NCI-H146 (cell line): Measurements from ENCODE around the gene ECI1.
"Not testable (repeated sequence)": the region's sequence is repeated elsewhere in the genome, so short reads cannot be mapped to it uniquely, and the experiment has no call there.

Source experiments
- DNase-seq: peaks from one replicate; lab custom pipeline; 2025; lab: John Stamatoyannopoulos, UW

ECI1 gene

DNA sequence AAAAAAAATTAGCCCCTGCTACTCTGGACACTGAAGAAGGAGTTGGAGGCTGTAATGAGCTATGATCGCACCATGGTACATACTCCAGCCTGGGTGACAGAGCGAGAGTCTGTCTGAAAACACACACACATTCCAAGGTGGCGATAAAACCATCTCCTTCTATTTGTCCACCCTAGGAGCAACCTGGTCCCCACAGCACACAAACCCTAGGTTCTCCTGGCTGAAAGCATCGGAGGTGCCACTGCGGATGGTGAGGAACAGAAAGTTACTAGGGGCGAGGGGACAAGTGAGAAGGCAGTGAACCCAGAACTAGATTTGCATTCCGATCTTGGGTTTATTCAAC is 1.4 kb upstream of the ECI1 start:
- DNase-seq: no peak

DNA sequence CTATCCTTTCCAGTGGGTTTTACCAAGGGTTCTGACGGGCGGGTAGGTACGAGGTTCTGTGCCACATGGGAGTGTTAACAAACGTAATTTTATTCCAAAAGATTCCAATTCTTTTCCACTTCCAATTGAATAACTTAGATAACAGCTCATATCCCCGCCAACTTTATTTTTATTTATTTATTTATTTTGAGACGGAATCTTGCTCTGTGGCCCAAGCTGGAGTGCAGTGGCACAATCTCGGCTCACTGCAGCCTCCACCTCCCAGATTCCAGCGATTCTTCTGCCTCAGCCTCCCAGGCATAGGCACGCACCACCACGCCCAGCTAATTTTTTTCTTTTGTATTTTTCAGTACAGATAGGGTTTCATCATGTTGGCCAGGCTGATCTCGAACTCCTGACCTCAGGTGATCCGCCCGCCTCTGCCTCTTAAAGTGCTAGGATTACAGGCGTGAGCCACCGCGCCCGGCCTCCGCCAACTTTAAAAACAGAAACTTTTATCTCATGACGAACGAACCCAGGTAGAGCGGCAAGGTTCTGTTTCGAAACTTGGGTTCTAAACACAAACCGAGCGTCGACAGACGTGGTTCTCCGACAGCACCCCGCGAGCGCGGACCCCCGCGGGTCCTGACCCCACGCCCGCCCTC is 613 bp downstream of the ECI1 start:
- DNase-seq: no peak

GRCh38 chr16:2246301-2246885 is 5.0 kb downstream of the ECI1 start:
- DNase-seq: no peak

GRCh38 chr16:2244926-2245795 is 6.2 kb downstream of the ECI1 start:
- no peak for DNase-seq

DNA sequence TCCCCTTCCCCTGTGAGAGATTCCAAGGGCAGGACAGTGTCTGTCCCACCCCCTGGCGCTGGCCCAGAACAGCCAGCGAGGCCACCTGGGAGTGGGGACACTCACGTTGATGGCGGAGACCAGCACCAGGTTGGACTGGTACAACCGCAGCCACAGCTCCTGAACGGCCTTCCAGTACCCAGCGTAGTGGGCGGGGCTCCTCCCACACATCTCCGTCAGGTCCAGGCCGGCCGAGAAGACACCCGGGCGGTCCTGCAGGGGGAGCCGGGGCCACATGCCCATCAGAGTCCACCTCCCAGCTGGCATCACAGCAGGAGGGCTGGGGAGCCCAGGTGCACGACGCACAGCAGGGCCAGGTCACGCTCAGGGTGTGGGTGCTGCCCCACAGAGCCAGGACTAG is 7.1 kb downstream of the ECI1 start:
- DNase-seq: peak; percentile 28

DNA sequence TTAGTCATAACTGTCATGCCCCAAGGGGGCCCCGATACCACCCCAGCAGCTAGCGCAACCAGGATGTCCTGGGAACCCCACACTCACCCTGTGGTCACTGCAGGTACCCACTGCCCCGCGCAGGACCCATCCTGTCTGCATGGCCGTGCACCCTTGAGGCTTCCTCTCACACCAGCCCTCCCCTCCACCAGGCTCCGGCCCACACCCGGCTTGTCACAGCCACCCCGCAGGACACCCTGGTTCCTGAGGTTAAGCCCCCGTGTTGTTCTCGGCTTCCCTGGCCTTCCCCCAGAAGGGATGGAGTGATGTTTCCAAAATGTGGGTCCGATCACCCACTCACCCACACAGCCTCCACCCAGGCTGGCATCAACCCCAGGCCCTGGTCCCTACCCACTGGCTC is 7.6 kb downstream of the ECI1 start:
- no peak for DNase-seq

GRCh38 chr16:2243031-2243528 is 8.3 kb downstream of the ECI1 start:
- no peak for DNase-seq

DNA sequence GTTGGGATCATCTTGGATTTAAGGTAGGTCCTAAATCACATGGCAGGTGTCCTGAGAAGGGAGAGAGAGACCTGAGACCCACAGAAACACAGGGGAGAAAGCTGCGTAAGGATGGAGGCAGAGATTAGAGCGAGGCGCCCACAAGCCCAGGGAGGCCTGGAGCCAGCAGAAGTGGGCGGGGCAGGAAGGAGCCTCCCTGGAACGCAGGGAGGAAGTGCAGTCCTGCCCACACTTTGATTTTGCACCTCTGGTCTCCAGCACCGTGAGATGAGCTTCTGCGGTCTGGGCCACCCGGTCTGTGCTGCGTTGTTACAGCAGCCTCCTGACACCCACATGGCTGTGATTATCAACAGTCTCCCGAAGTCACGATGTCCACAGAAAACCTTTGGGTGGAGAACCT is 8.8 kb downstream of the ECI1 start:
- DNase-seq: no peak

DNA sequence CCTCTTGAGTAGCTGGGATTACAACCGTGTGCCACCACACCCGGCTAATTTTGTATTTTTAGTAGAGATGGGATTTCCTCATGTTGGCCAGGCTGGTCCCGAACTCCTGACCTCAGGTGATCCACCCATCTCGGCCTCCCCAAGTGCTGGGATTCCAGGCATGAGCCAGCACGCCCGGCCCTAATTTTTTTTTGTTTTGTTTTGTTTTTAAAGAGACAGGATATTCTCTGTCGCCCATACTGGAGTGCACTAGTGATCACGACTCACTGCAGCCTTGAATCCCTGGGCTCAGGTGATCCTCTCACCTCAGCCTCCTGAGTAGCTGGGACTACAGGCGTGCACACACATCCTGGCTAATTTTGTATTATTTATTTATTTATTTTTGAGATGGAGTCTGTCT is 11.1 kb downstream of the ECI1 start:
- DNase-seq: not testable (repeated sequence)

DNA sequence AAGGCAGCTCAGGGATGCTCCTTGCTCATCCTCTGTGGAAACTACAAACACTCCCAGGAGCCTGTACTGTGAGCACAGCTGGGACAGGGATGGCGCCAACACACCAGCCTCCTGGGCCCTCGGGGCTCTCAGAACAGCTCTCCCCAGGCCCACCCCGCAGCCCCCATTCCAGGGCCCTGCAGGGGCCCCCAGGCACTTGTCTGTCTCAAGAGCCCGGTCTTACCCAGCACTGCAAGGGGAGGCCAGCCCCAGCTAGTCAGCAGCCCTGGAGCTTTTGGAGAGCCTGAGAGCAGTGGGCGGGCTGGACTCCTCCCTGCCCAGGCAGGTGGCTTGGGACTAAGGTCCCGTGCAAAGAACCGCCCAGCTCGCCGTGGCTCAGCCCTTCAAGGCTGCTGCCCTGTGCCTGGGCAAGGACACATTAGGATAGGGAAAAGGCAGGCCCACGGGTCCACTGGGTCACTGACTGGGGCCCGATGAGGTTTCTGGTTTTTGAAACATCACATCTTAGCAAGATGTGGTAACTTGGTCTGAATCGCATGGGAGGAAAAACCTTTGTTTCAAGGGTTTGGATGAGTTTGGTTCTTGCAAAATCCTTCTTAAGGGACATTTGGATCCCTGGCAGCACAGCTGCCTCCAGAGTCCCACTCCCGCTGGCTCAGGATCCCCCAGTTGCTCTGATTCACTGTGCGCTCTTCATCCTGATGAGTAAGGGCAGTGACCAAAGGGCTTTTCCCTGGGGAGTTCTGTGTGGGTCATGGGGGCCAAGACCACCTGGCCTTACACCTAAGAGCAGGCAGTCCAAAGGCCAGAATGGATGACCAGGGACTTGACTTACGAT is 12.3 kb downstream of the ECI1 start:
- DNase-seq: no peak

- DNase-seq: no peak
These were observed 13.1 kb downstream of the ECI1 start for GRCh38 chr16:2238150-2238837.

GRCh38 chr16:2237493-2238149 is 13.8 kb downstream of the ECI1 start:
- DNase-seq: no peak

DNA sequence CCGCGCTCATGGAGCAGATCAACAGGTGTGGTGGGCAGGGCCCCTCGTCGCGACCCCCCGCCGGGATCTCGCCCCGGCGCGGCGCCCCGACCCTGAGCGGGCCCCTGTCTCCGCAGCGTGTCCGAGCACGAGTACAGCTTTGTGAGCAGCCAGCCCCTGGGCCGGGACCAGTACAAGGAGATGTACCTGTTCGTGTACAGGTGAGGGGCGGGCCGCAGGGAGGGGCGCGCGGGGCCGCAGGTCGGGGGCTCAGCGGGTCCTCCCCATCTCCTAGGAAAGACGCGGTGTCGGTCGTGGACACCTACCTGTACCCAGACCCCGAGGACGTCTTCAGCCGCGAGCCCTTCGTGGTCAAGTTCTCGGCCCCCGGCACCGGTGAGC is 14.3 kb downstream of the ECI1 start:
- peak; percentile 38 for DNase-seq

DNA sequence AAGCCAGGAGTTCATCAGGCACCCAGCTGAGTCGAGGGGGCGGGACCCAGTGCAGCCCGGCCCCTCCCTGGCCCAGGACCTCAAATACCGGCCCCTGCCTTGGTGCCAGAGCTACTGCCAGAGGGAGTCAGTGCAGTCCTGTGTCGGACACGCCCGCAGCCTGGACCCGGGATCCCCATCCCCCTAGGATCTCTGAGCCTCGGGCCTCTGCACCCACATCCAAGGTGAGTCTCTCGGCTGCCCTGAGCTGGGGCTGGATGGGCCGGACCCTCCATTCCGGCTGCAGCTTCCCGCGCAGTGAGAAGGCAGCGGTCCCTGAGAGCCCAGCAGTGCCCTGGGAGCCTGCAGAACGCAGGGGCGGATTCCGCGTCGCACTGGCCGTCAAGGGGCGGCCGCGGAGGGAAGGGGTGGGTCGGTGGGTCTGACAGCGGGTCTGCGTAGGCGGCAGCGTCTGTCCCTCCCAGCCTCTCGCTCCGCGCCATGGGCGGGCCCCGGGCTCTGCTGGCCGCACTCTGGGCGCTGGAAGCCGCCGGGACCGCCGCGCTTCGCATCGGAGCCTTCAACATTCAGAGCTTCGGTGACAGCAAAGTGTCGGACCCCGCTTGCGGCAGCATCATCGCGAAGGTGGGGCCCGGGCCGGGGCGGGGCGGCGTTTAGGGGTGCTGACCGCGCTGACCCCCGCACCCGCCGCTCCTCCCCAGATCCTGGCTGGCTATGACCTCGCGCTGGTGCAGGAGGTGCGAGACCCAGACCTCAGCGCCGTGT is 14.9 kb downstream of the ECI1 start, which contains the start of gene DNASE1L2:
DNASE1L2 (plus strand) TSS at position 108 of the 765 bp plus-strand sequence; CDS start at position 481, 373 bp downstream.
- DNase-seq: peak; percentile 53

DNA sequence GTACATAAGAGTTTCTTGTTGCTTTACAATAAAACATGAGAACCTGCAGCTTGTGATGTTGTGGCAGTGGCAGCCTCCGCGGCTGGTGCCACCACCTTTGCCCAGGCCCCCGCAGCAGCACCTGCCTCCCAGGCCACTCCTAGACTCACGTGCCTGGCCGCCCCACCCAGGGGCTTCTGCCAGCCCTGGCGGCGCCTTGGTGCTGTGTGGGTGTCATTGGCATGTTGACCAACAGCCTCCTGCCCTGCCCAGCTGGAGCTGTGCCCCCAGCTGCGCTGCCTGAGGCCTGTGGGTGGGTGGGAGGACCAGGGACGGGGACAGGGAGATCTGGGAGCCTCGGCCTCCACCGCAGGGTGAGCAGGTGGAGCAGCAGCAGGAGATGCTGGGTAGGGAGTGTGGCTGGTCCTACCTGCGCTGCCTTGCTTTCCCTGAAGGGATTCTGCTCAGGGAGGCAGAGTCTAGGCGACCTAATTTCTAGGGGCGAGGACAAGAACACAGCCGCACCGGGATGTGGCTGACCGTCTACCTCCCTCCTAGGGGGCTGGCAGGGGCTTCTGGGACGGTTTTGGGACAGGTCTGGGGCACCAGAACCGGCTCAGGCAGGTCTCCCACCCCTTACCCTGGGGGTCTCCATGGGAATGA is 15.6 kb downstream of the ECI1 start:
- DNase-seq: no peak

DNA sequence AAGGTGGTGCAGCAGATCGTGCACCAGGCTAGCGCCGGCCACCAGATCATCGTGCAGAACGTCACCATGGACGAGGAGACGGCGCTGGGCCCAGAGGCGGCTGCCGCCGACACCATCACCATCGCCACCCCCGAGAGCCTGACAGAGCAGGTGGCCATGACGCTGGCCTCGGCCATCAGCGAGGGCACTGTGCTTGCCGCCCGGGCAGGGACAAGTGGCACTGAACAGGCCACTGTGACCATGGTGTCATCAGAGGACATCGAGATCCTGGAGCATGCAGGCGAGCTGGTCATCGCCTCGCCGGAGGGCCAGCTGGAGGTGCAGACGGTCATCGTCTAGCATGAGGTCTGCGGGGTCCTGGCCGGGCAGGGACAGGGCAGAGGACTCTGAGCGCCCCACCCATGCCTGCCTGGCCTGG is 16.1 kb downstream of the ECI1 start:
- DNase-seq: no peak

DNA sequence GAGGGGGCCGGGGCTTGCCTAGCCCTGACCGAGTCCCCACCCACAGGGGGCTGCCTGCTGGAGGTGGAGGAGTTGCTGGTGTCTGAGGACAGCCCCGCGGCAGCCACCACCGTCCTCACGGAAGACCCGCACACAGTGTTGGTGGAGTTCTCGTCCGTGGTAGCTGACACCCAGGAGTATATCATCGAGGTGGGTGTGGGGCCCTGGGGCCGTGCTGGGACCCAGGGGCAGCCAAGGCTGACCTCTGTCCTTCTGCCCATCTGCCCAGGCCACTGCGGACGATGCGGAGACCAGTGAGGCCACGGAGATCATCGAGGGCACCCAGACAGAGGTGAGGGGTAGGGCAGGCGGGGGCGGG is 16.6 kb downstream of the ECI1 start:
- DNase-seq: no peak

- DNase-seq: no peak
These were observed 17.2 kb downstream of the ECI1 start for GRCh38 chr16:2233872-2234812.
